Ovary (tissue), 10 donors: ENCODE results near the gene N4BP2L1. TPM values are rescaled to one million over a fixed set of nuclear protein-coding genes. Genes with fewer than 3 reads are reported as not detected.

Source experiments
- DNase-seq, 5 donors: peaks; one replicate each; pipeline ENCODE4 v3.0.0-alpha.2; 2019 to 2020
- H3K27ac ChIP-seq, 2 donors: fragments of 200-600 bp; one replicate each; pipeline versions ENCODE4 v1.5.1 to v1.8.0; 2019 to 2022
- H3K27me3 ChIP-seq: fragments of 200-600 bp; one replicate; pipeline ENCODE4 v1.8.0; 2022
- H3K36me3 ChIP-seq: fragments of 200-600 bp; sonication (generic); one replicate; pipeline ENCODE4 v1.5.1; 2019
- H3K4me1 ChIP-seq: one replicate; pipeline ENCODE4 v1.8.1; 2013; ENCODE audit warnings: mild to moderate bottlenecking, moderate library complexity; ENCODE audit not compliant: insufficient read depth
- H3K4me3 ChIP-seq: fragments of 200-600 bp; sonication (generic); one replicate; pipeline ENCODE4 v1.5.1; 2017
- H3K9me3 ChIP-seq, 2 donors: fragments of 200-600 bp in 1 of 2; sonication (generic) in 1 of 2; one replicate each; pipeline versions ENCODE4 v1.5.1 to v1.8.1; 2013 to 2019; ENCODE audit warnings: mild to moderate bottlenecking in 1 of 2, moderate library complexity in 1 of 2
- CTCF ChIP-seq, 3 donors: fragments of 450-650 bp in 2 of 3; fragments of 200-600 bp in 1 of 3; IDR thresholded peaks; one replicate each; pipeline versions ENCODE4 v1.5.1 to v1.8.0; 2016 to 2022; ENCODE audit warnings: antibody characterized with exemption in 3 of 3, mild to moderate bottlenecking in 1 of 3
- EP300 ChIP-seq: sonication (generic); formaldehyde crosslinking; IDR thresholded peaks from one replicate; pipeline ENCODE4 v1.6.1; 2017; ENCODE audit warnings: antibody characterized with exemption
- POLR2A ChIP-seq: fragments of 450-650 bp; IDR thresholded peaks from one replicate; pipeline ENCODE4 v1.6.1; 2017; ENCODE audit warnings: antibody characterized with exemption, mild to moderate bottlenecking, moderate library complexity
- WGBS, 3 donors: extraction: QIAGEN DNeasy Blood & Tissue Kit in 1 of 3; methylation state at CpG; one replicate each; pipeline versions ENCODE4 v1.1.5 to v1.1.7; 2013 to 2017; 5-methylcytosine and 5-hydroxymethylcytosine counted together
- intact Hi-C, 4 donors: fragments of 100-400 bp; cut with DNase I; formaldehyde crosslinking; loops; one replicate each; pipeline versions ENCODE4 v1.11.0 to v1.15.1; 2022 to 2023
- long read RNA-seq, 3 donors: library from polyadenylated mRNA in 2 of 3; unstranded in 2 of 3; transcript quantifications; one replicate each; pipeline ENCODE4 v2.0.0 and lab custom pipeline, GENCODE V29; 2021 to 2026
- polyA plus RNA-seq, 2 donors: library from polyadenylated mRNA; stranded (reverse); fragments of 200-250 nt in 1 of 2; fragments of 350-450 nt in 1 of 2; fragmentation: Illumina TruSeq in 1 of 2; extraction: RNeasy Lipid Tissue Mini Kit (QIAGEN cat#74804) in 1 of 2; gene quantifications; one replicate each; pipeline ENCODE4 v1.2.3, GENCODE V29; 2013 to 2014
- total RNA-seq, 7 donors: library from RNA; depleted of rRNA in 2 of 7; stranded (reverse); fragments of >200 nt in 2 of 7; fragmentation: NEBNext Ultra II Directional in 3 of 7; extraction: Animal tissue kit (Norgen Biotek cat#: 25700) in 3 of 7; gene quantifications; one replicate each; pipeline versions ENCODE4 v1.1.0 to v1.2.4, GENCODE V29; 2016 to 2023
- donor health status: DM: no; HTN: no; CAD: no; lungs with moderate emphysema.
- donor health status: DM: no; HTN: no; CAD: no.
- donor health status: Bipolar disorder and iron deficiency.
- donor health status: DM: yes; HTN: yes; CAD: no.
- donor health status: DM: no; HTN: no; CAD: no.
- donor health status: DM: yes; HTN: yes; CAD: no.

Gene N4BP2L1
- total RNA-seq (10 to 100 TPM; 22.1 to 63.4 (median 30.1) TPM), polyA plus RNA-seq (10 to 100 TPM; 30.6 to 42.5 TPM)
- long read RNA-seq, donor 1, transcript N4BP2L1-206 (2 exons, 1,145 nt) = minor isoform, 8 of 113 reads
- long read RNA-seq, donor 1, transcript N4BP2L1-204 (5 exons, 2,994 nt) = minor isoform, 11 of 113 reads
- long read RNA-seq, donor 1, transcript N4BP2L1-202 (5 exons, 3,046 nt) = major isoform, 67 of 113 reads
- long read RNA-seq, donor 1, transcript N4BP2L1-207 (2 exons, 1,423 nt) = minor isoform, 15 of 113 reads
- long read RNA-seq, donor 1, partial matches to known transcripts = 2 of 113 reads
- long read RNA-seq, donor 1, other reads (novel, unspliced or antisense) = 9 of 113 reads
- long read RNA-seq, donor 2, partial matches to known transcripts = 0 of 3 reads
- long read RNA-seq, donor 2, other reads (novel, unspliced or antisense) = 0 of 3 reads
- long read RNA-seq, donor 3, transcript N4BP2L1-202 (5 exons, 3,046 nt) = major isoform, 22 of 41 reads
- long read RNA-seq, donor 3, transcript N4BP2L1-204 (5 exons, 2,994 nt) = minor isoform, 7 of 41 reads
- long read RNA-seq, donor 3, partial matches to known transcripts = 0 of 41 reads
- long read RNA-seq, donor 3, other reads (novel, unspliced or antisense) = 10 of 41 reads

- intact Hi-C loops = loop anchor here in 2 of 4 donors (10.0 kb wide), 1 partner anchor 107 kb away; the partner anchor contains the start of gene N4BP2L2 (in 2 of the 2)
- H3K4me3 ChIP-seq = peak within 1 kb of the TSS; percentile 80
- TF ChIP-seq POLR2A (peak; percentile 89), EP300 (peak; percentile 7), CTCF (IDR thresholded peaks at IDR 0.05) (no peak)
- no peaks in the 10 kb centered on the region for H3K9me3 ChIP-seq
- peak; percentile 86 to 88 (median 87) for DNase-seq
- WGBS, 3 donors = 0 to 1% (median 0%) methylated on average over 24 to 40 of the region's 40 CpGs
- H3K27ac ChIP-seq = peak within 1 kb of the TSS; percentile 92 to 96
- H3K36me3 ChIP-seq = no peaks in the 10 kb centered on the region
- H3K4me1 ChIP-seq = peaks cover 16% of the 10 kb centered on the region
- no peaks in the 10 kb centered on the region for H3K27me3 ChIP-seq
These were observed at the start of gene N4BP2L1 for GRCh38 chr13:32427852-32428580. N4BP2L1 (minus strand) TSS chr13:32428130; CDS start chr13:32428082, 48 bp downstream.

GRCh38 chr13:32476892-32477291 lies 49.0 kb upstream of the N4BP2L1 start:
- H3K4me1 ChIP-seq = no peaks in the 10 kb centered on the region
- H3K4me3 ChIP-seq = no peak overlapping the region
- H3K27ac ChIP-seq = no peak overlapping the region
- intact Hi-C loops = no loop called here
- H3K36me3 ChIP-seq = no peaks in the 10 kb centered on the region
- WGBS, 3 donors = 90 to 97% (median 94%) methylated on average over 5 of the region's 5 CpGs
- H3K9me3 ChIP-seq = no peaks in the 10 kb centered on the region
- no peak for DNase-seq
- TF ChIP-seq POLR2A = no peak
- TF ChIP-seq EP300 = no peak
- no peak for TF ChIP-seq CTCF (IDR thresholded peaks at IDR 0.05)
- no peaks in the 10 kb centered on the region for H3K27me3 ChIP-seq

GRCh38 chr13:32476021-32476731 lies 48.2 kb upstream of the N4BP2L1 start:
- no peak for TF ChIP-seq CTCF (IDR thresholded peaks at IDR 0.05)
- no peak for TF ChIP-seq EP300
- no peak for TF ChIP-seq POLR2A
- Histone ChIP-seq H3K4me3 (no peak overlapping the region), H3K27me3 (no peaks in the 10 kb centered on the region), H3K4me1 (no peaks in the 10 kb centered on the region), H3K36me3 (no peaks in the 10 kb centered on the region), H3K27ac (no peak overlapping the region), H3K9me3 (no peaks in the 10 kb centered on the region)
- intact Hi-C loops = no loop called here
- DNase-seq = no peak
- WGBS, 3 donors = 83 to 90% (median 89%) methylated on average over 2 of the region's 2 CpGs
